Ishikawa (cell line): ENCODE measurements around the gene ENOPH1.

Source experiments
- CEBPB ChIP-seq: IDR thresholded peaks from 2 replicates; pipeline ENCODE4 v1.6.1; 2012
- CREB1 ChIP-seq: IDR thresholded peaks from 2 replicates; pipeline ENCODE4 v1.6.1; 2012; ENCODE audit warnings: low read depth
- EGR1 ChIP-seq: IDR thresholded peaks from 2 replicates; pipeline ENCODE4 v1.6.1; 2012
- EP300 ChIP-seq: IDR thresholded peaks from 2 replicates; pipeline ENCODE4 v1.6.1; 2012; ENCODE audit warnings: borderline replicate concordance
- FOXM1 ChIP-seq: IDR thresholded peaks from 2 replicates; pipeline ENCODE4 v1.6.1; 2012; ENCODE audit warnings: low read depth, borderline replicate concordance
- NFIC ChIP-seq: IDR thresholded peaks from 2 replicates; pipeline ENCODE4 v1.6.1; 2012
- RAD21 ChIP-seq: IDR thresholded peaks from 2 replicates; pipeline ENCODE4 v1.6.1; 2012; ENCODE audit warnings: low read depth
- TAF1 ChIP-seq: IDR thresholded peaks from 2 replicates; pipeline ENCODE4 v1.6.1; 2012; ENCODE audit warnings: low read depth, mild to moderate bottlenecking
- TCF12 ChIP-seq: IDR thresholded peaks from 2 replicates; pipeline ENCODE4 v1.6.1; 2012; ENCODE audit warnings: low read depth
- TEAD4 ChIP-seq: IDR thresholded peaks from 2 replicates; pipeline ENCODE4 v1.6.1; 2012
- YY1 ChIP-seq: IDR thresholded peaks from 2 replicates; pipeline ENCODE4 v1.6.1; 2012; ENCODE audit warnings: low read depth
- ZBTB7A ChIP-seq: IDR thresholded peaks from 2 replicates; pipeline ENCODE4 v1.6.1; 2012; ENCODE audit warnings: low read depth
- TF ChIP-seq, protein P1 (sequence below): IDR thresholded peaks from 2 replicates; pipeline ENCODE4 v1.6.1; 2012
- TF ChIP-seq, protein P2 (sequence below): IDR thresholded peaks from 2 replicates; pipeline ENCODE4 v1.6.1; 2012; ENCODE audit warnings: low read depth, mild to moderate bottlenecking
- TF ChIP-seq, protein P3 (sequence below): IDR thresholded peaks from 2 replicates; pipeline ENCODE4 v1.6.1; 2012

Gene ENOPH1

DNA sequence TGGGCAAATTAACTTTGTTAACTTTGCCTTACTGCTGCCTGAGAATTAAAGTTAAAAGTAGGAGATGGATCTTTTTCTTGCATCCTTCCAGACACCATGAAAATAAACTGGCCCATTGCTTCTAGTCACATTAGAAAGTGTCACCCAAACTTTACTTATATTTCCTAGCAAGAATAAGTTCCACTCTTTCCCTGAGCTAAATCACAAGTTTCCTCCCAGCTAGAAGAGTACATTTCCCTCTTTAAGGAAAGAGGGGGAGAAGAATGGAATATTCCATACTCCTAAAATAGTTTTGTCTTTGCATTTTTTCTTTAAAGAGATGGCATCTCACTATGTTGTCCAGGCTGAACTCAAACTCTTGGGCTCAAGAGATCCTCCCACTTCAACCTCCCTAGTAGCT lies 77.6 kb downstream of the ENOPH1 start:
- TF ChIP-seq RAD21: no peak
- TF ChIP-seq, protein P1, sequence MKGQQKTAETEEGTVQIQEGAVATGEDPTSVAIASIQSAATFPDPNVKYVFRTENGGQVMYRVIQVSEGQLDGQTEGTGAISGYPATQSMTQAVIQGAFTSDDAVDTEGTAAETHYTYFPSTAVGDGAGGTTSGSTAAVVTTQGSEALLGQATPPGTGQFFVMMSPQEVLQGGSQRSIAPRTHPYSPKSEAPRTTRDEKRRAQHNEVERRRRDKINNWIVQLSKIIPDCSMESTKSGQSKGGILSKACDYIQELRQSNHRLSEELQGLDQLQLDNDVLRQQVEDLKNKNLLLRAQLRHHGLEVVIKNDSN: no peak
- no peak for TF ChIP-seq TAF1
- TF ChIP-seq, protein P2, sequence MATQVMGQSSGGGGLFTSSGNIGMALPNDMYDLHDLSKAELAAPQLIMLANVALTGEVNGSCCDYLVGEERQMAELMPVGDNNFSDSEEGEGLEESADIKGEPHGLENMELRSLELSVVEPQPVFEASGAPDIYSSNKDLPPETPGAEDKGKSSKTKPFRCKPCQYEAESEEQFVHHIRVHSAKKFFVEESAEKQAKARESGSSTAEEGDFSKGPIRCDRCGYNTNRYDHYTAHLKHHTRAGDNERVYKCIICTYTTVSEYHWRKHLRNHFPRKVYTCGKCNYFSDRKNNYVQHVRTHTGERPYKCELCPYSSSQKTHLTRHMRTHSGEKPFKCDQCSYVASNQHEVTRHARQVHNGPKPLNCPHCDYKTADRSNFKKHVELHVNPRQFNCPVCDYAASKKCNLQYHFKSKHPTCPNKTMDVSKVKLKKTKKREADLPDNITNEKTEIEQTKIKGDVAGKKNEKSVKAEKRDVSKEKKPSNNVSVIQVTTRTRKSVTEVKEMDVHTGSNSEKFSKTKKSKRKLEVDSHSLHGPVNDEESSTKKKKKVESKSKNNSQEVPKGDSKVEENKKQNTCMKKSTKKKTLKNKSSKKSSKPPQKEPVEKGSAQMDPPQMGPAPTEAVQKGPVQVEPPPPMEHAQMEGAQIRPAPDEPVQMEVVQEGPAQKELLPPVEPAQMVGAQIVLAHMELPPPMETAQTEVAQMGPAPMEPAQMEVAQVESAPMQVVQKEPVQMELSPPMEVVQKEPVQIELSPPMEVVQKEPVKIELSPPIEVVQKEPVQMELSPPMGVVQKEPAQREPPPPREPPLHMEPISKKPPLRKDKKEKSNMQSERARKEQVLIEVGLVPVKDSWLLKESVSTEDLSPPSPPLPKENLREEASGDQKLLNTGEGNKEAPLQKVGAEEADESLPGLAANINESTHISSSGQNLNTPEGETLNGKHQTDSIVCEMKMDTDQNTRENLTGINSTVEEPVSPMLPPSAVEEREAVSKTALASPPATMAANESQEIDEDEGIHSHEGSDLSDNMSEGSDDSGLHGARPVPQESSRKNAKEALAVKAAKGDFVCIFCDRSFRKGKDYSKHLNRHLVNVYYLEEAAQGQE: no peak
- no peak for TF ChIP-seq EP300
- TF ChIP-seq ZBTB7A: no peak

DNA sequence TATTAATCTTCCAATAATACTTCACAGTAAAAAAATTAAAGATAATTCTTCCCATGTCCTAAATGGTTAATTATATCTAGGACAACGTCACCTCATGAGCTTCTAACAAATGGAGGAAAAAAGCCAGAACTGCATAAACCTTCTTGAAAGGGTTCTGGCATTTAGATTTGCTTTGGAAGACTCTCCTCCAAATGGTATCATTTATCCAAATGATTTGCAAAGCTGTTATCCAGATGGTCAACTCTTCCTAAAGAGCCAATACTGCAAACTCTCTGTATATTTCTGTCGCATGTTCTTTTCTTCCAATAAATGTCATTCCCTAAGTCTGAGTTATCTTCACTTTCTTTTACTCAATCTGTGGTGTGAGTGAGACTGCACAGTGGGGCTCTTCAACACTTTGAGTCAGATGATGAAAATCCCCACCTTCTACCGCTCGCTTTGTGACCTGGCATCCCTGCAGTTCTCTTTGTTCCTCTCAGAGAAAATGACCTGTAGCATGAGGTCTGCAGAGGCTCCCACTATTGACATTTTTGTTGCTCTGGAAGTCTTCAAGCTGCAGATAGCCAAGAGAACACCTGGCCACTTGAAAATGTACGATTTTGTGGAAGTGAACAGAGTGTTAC lies 78.5 kb downstream of the ENOPH1 start:
- TF ChIP-seq FOXM1 (no peak), TAF1 (no peak), RAD21 (no peak), TCF12 (no peak), CEBPB (no peak), ZBTB7A (no peak), EP300 (no peak), YY1 (no peak), NFIC (no peak), EGR1 (no peak), TEAD4 (no peak), CREB1 (no peak)
- TF ChIP-seq, protein P2: no peak
- TF ChIP-seq, protein P3, sequence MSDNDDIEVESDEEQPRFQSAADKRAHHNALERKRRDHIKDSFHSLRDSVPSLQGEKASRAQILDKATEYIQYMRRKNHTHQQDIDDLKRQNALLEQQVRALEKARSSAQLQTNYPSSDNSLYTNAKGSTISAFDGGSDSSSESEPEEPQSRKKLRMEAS: no peak
- TF ChIP-seq, protein P1: no peak

DNA sequence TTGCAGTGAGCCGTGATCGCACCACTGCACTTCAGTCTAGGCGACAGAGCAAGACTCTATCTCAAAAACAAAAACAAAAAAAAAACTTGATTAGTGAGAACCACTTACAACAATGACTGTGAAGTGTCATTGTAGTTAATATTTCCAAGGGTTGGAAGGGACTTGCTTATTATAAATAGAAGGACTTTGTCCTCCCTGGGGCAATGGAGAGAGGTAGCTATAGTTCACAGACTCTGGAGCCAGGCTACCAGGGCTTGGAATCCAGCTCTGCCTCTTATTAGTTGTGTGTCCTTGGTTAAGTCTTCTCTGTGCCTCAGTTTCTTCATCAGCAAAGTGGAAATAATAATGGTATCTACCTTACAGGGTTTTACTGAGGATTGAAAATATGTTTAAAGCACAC lies 79.8 kb downstream of the ENOPH1 start:
- TF ChIP-seq CEBPB: no peak
- TF ChIP-seq, protein P3: no peak
- no peak for TF ChIP-seq TAF1
- TF ChIP-seq EP300: no peak
- TF ChIP-seq ZBTB7A: no peak
- TF ChIP-seq RAD21: no peak
- TF ChIP-seq TCF12: no peak
- TF ChIP-seq, protein P2: no peak
- no peak for TF ChIP-seq NFIC
- TF ChIP-seq, protein P1: no peak
- TF ChIP-seq YY1: no peak
- no peak for TF ChIP-seq TEAD4
